CMK (cell line): Measurements from ENCODE around the gene EHD4.

Experiments
- DNase-seq: peaks from one replicate; pipeline ENCODE4 v3.0.0-alpha.2; 2010; ENCODE audit warnings: low read depth

Gene EHD4

DNA sequence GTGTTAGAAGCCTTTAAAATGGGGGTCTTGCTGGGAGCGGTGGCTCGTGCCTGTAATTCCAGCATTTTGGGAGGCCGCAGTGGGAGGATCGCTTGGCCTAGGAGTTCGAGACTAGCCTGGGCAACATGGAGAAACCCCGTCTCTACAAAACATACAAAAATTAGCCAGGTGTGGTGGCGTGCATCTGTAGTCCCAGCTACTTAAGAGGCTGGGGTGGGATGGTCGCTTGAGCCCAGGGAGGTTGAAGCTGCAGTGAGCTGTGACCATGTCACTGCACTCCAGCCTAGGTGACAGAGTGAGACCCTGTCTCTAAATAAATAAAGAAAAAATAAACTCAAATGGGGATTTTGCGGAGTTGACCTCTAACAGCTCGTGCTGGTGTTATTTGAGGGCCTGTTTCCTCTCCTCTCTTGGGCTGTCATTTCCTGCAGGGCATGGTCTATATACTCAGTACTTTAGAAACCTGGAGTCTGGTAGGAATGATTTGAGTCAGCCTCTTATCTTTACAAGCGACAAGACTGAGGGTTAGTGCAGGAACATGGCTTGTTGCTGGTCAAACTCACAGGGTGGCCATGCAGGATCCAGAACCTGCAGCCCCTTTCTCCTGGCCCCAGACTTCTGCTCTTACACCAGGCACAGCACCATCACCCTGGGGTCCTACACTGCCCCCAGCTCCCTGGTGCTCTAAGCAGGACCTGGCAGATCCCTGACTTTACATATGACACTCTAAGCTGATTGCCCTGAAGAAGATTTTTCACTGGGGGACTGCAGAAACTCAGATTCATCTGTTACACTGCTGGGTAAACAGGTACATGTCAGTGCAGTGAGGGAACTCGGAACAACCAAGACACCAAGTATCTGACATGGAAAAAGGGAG, 15.1 kb downstream of the EHD4 start:
- no peak for DNase-seq

DNA sequence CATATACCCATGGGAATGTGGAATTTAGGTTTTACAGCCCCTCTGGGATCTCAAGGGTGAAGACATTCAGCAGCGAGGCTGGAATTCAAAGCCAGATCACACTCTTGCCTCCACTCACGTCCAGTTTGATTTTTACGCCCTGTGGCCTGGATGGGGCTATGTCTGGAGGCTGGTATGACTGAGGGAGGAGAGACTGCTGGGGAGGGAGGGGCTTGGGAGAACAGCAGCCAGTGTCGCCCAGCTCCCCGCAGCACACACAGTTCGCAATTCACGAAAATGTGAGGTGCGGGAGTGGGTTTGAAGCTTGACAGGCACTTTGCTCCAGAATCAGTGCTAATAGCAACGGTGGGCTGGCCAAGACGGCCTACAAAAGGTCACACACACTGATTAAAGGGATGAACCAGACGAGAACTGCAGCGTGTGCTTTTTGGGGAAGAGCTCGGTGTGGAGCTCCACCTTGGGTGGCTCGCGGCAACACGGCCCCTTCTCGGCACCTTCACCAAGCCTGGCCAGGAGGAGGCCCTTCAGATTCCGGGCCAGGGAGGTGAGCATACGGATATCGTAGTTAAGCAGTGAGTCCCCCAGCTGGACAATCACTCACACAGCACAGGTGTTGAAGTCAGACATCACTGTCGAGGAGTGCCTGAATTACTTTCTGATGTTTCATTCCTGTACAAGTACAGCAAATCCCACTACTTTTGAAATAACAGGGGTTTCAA, 16.4 kb downstream of the EHD4 start:
- DNase-seq: no peak

DNA sequence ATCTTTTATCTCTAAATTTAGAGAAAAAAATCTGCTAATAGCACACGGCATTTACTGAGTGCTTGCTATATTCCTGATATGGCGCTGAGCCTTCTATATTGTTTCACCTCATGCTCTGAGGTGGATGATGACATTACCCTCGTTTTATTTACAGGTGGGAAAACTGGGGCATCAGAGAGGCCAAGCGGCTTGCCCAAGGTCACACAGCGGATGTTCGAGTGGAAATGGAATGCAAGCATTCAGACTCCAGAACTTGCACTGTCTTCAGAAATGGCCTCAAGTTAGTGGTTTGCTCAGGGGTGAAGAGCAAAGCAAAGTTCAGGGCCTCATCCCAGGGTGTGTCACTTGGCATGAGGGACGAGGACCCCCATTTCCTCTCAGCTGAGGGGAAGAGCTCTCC, 17.3 kb downstream of the EHD4 start:
- DNase-seq: no peak

DNA sequence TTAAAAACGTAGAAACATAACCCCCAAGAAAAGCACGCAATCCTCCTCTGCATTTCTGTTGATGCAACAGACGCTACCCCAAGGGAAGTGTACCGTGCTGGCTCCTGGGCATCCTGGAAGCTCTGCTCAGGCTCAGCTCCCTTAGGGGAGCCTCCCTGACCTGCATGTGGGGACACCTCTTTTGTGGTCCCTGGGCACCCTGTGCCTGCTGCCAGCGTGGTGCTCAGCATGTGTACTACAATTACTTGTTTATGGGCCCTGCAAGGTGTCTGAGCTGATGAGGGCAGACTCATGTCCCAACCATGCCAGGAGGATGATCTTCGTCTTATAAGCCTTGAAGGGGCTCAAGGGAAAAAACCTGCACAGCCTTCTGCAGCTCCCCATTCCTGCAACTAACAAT, 18.3 kb downstream of the EHD4 start:
- DNase-seq: no peak

DNA sequence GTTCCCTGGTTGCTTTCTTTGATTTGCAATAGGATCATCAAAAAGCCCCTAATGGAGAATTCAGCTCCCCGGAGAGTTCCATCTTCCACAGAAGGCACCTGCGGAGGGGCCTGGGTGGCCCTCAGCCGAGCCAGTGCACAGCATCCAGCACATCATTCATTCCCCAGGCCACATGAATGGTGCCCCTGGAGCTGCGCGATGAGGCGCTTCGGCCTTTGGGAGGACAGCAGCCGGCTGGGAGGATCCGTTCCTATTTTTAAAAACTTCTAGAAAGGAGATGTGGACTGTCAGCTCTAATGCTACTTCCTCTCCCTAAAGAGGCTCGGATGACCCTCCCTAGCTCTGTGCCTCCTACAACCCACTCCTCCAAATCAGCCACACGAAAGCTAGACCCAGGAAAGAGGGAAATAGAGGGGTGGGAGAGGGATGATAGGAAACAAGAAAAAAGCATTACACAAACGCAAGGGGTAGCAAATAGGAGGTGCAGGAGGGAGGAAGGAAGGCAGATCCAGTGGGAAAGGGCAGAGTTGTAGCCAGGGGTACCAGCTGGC, 20.3 kb downstream of the EHD4 start:
- no peak for DNase-seq

DNA sequence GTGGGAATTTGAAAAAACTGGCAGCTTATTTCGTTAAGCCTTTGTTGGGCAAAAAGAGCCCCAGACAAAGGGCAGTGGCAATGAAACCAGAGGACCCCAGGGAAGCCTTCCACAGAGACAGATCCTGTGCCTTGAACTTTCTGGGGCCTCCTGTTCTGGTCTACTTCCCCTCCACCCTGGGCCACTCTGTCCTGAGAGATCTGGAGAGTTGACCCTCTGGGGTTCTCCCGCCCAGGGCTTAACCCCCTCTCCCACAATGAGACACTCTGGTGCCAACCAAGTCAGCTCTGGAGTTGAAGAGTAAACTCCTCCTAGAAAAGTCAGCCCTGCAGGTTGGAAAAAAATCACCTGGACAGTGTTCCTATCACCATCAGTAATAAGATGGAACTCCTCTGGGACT, 20.8 kb downstream of the EHD4 start:
- no peak for DNase-seq

GRCh38 chr15:41950489-41950888, 21.9 kb downstream of the EHD4 start:
- DNase-seq: no peak

GRCh38 chr15:41950127-41950483, 22.3 kb downstream of the EHD4 start:
- no peak for DNase-seq

DNA sequence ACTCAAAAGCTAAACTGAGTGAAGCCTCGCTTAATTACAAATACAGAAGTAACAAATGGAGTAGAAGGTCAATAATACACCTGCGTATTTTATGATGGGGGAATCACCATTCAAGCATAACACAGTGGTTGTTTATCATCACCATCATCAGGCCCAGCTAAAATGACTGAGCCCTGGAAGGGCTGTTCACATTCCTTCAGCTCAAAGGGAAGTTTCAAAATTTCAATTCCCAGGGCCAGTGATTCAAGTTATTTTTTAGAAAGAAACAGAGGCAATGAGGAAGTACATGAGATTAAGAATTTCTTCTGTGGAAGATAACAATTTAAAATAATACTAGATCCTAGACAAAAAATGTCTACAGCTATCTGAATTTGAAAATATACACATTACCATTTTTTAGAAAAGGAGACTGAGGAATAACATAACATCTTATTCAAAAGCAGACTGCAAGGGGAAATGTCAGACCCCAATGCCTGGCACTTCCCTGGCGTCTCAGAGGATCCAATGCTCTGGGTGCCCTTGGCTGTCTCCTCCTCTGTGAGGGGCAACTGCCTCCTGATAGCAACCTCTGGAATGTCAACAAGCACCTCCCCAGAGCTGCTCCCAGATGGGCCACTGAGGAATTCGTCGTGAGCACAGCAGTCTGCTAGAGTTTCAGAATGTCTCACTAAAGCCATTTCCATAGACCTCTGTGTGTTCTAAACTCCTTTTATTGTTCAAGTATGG, 22.8 kb downstream of the EHD4 start:
- no peak for DNase-seq

DNA sequence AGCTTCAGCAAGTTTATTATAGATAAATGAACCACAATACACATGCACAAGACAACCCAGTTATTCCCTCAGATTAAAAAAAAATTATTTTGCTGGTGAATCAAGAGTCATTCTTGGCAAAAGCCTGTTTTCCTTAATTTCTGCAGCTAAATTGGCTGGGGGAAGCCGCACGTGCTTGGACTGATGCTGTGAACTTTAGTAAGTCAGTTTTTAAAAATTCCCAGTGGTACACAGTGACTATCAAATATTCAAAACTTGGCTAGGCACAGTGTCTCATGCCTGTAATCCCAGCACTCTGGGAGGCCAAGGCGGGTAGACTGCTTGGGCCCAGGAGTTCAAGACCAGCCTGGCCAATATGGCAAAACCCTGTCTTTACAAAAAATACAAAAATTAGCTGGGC, 23.9 kb downstream of the EHD4 start:
- no peak for DNase-seq

- no peak for DNase-seq
These were observed 25.4 kb downstream of the EHD4 start for GRCh38 chr15:41946970-41947369.

- DNase-seq: no peak
These were observed 26.6 kb downstream of the EHD4 start for GRCh38 chr15:41945731-41946130.

DNA sequence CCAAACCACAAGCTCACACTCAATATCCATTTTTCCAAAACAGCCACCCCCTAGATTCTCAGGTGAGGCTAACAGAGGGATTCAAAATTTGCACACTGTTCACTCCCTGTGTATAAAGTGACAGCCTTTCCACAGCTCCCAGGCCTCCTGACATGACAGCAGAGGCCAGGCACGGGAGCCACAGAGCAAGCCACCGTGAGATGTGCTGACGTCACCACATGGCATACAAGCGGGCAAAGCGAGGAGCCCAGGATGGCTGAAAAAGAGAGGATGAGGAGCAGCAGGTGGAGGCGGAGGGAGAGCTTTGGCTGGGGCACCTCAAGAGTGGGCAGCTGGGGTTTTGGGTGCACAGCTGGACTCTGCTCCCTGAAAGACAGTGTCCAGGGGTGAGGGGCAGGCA, 27.1 kb downstream of the EHD4 start:
- no peak for DNase-seq

- DNase-seq: no peak
These were observed 27.9 kb downstream of the EHD4 start for GRCh38 chr15:41944313-41944940.

DNA sequence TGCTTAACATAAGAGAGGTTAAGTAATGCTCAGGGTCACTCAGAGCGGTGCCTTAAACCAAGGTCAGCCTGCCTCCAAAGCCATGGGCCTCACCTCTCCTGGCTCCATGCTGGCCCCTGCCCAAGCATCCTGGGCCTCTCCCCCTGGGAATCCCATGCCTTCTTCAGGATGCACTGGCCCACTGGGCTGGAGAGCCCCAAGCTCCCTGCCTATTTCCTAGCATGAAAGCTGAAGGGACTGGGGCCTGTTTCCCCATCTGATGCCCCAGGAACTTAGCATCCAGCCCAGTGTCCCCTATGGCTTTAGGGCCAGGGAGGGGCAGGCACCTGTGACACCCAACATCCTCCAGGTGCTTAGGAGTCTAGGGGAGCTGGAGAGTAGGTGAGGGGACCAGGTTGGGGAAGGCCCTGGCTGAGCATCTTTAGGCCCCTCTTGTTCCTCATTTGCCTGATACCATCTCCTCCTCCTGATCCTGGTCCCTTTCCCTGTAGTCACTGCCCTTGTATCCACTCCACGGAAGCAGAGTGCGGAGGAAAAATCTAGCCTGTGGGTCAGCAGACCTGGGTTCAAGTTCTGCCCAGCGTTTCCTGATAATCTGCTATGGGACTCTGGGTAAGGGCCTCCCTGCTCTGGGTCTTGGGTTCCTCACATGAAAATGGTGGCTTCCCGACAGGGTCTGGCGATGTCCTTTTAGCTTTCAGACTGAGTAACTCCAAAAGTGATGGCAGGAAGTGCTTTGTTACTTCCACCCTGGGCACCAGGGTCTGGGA, 28.6 kb downstream of the EHD4 start:
- no peak for DNase-seq

DNA sequence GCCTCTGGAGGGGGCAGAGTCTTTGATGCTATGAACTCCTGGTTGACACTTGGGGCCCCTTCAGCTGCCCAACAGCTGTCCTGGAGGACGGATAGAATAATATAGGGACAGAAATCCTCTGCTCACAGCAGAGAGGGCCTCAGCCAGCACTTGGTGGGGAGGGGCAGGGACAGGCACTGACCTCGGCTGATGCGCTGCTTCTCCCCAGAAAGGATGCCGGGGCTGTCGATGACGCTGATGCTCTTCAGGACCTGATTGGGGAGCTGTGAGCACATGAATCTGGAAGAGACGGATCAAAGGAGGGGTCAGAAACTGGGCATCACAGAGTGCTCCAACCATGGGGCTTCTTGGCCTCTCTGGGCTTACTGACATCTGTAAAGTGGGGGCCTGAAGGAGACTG, 29.5 kb downstream of the EHD4 start:
- DNase-seq: no peak

- no peak for DNase-seq
These were observed 30.5 kb downstream of the EHD4 start for GRCh38 chr15:41941644-41942415.

DNA sequence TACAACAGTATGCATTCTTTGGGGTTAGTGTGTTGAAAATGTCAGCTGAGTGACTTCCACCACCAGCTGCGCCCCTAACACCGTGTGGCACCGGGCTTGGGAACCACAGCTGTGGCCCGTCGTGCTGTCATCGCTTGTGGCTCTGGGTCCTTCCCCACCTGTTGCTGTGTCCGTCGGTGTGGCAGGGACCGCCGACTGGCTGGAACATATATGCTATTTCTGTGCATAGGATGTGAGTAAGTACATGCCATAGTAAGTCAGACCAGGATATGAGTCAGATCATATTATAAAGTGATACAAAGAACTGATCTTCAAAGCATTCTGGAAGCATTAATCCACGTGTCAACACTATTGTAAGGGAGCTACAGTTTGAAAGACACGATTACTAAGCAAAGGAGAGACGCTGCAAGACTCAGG, 31.9 kb downstream of the EHD4 start:
- no peak for DNase-seq

GRCh38 chr15:41939986-41940385, 32.4 kb downstream of the EHD4 start:
- no peak for DNase-seq

- DNase-seq: no peak
These were observed 34.8 kb downstream of the EHD4 start for GRCh38 chr15:41937568-41937923.
